Lower lobe of right lung (tissue), 2 donors: Measurements from ENCODE around the gene AUTS2. TPM values are rescaled to one million over a fixed set of nuclear protein-coding genes. Genes with fewer than 3 reads are reported as not detected.

ENCODE experiments used
- ATAC-seq, 2 donors: fragments of 200-7000 bp; cut with Tn5 transposase; one replicate each; pipeline ENCODE4 v1.9.1; 2020 to 2022; ENCODE audit warnings: mild to moderate bottlenecking in 2 of 2, moderate library complexity in 2 of 2
- DNase-seq: peaks from one replicate; pipeline ENCODE4 v3.0.0-alpha.2; 2020
- H3K27ac ChIP-seq: fragments of 200-600 bp; one replicate; pipeline ENCODE4 v1.8.0; 2022
- H3K27me3 ChIP-seq: fragments of 200-600 bp; one replicate; pipeline ENCODE4 v1.8.0; 2022; ENCODE audit warnings: low read depth
- H3K36me3 ChIP-seq: fragments of 200-600 bp; one replicate; pipeline ENCODE4 v1.8.0; 2022; ENCODE audit warnings: mild to moderate bottlenecking
- H3K4me1 ChIP-seq: fragments of 200-600 bp; one replicate; pipeline ENCODE4 v1.8.0; 2022
- H3K4me3 ChIP-seq: fragments of 200-600 bp; one replicate; pipeline ENCODE4 v1.8.0; 2022; ENCODE audit warnings: mild to moderate bottlenecking
- H3K9me3 ChIP-seq: fragments of 200-600 bp; one replicate; pipeline ENCODE4 v1.8.0; 2022
- CTCF ChIP-seq: fragments of 200-600 bp; IDR thresholded peaks from one replicate; pipeline ENCODE4 v1.8.0; 2022; ENCODE audit warnings: antibody characterized with exemption, mild to moderate bottlenecking
- intact Hi-C: fragments of 100-400 bp; cut with DNase I; formaldehyde crosslinking; loops from one replicate; pipeline ENCODE4 v1.11.0; 2022
- total RNA-seq: library from RNA; stranded (reverse); fragmentation: NEBNext Ultra II Directional; extraction: Animal tissue kit (Norgen Biotek cat#: 25700); gene quantifications from one replicate; pipeline ENCODE4 v1.2.1, GENCODE V29; 2021
- donor health status: DM: no; HTN: yes; CAD: no; lungs with severe emphysema.

The AUTS2 gene
- total RNA-seq, 1 donor from 2014 or later = 45.7 TPM

DNA sequence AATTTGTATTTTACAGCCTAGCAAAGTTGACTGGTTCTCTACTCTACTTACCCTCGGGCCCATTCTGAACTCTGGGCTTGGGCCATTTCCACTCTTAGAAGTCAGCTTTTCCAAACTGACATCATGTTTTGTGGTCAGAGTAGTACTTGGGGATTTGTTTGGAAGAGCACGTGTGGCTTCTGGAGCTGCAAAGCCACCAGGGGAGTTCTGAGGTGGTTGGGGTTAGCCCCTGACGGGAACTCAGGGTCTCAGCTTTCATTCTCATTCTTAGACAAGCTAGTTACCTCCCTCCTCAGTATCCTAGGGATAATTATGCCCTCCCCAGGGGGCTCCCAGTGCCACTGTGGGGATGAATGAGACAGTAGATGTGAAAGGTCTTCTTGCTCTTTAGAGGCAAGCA, 886.0 kb downstream of the AUTS2 start:
- no peak for ATAC-seq
- Histone ChIP-seq H3K4me3 (no peak overlapping the region), H3K27ac (no peak overlapping the region), H3K36me3 (no peaks in the 10 kb centered on the region), H3K27me3 (no peaks in the 10 kb centered on the region), H3K4me1 (no peaks in the 10 kb centered on the region), H3K9me3 (no peaks in the 10 kb centered on the region)
- no peak for TF ChIP-seq CTCF
- intact Hi-C loops = no loop called here
- DNase-seq = no peak

- DNase-seq (no peak), ATAC-seq (no peak)
- Histone ChIP-seq H3K27me3 (no peaks in the 10 kb centered on the region), H3K4me1 (no peaks in the 10 kb centered on the region), H3K27ac (no peak overlapping the region), H3K36me3 (no peaks in the 10 kb centered on the region), H3K4me3 (no peak overlapping the region), H3K9me3 (no peaks in the 10 kb centered on the region)
- TF ChIP-seq CTCF = no peak
- intact Hi-C loops = no loop called here
These were observed 888.7 kb downstream of the AUTS2 start for GRCh38 chr7:70486977-70487376.

DNA sequence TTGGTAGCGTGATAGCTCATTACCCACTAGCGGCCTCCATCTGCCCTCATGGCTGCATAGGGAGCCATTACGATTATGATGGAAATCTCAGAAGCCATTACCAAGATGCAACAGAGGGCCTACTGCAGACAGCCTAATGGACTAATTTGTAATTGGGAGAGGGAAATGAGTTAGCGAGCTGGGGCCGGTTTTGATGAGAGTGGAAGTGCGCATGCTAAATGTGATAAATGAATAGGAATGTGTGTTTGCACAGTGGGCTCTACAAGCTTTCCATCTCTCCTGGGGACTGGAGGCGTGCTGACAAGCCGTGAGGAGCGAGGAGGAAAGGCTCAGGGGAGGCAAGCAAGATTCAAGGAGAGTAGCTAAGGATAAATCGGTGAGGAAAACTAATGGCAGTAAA, 889.2 kb downstream of the AUTS2 start:
- Histone ChIP-seq H3K9me3 (no peaks in the 10 kb centered on the region), H3K4me1 (no peaks in the 10 kb centered on the region), H3K27me3 (no peaks in the 10 kb centered on the region), H3K27ac (no peak overlapping the region), H3K36me3 (no peaks in the 10 kb centered on the region), H3K4me3 (no peak overlapping the region)
- DNase-seq (no peak), ATAC-seq (no peak)
- intact Hi-C loops = no loop called here
- TF ChIP-seq CTCF = no peak

GRCh38 chr7:70487886-70488285, 889.6 kb downstream of the AUTS2 start:
- DNase-seq = no peak
- no peaks in the 10 kb centered on the region for H3K9me3 ChIP-seq
- H3K27ac ChIP-seq = no peak overlapping the region
- H3K4me3 ChIP-seq = no peak overlapping the region
- H3K36me3 ChIP-seq = no peaks in the 10 kb centered on the region
- no peak for ATAC-seq
- intact Hi-C loops = no loop called here
- H3K27me3 ChIP-seq = no peaks in the 10 kb centered on the region
- no peaks in the 10 kb centered on the region for H3K4me1 ChIP-seq
- TF ChIP-seq CTCF = no peak

GRCh38 chr7:70489813-70490212, 891.5 kb downstream of the AUTS2 start:
- intact Hi-C loops = no loop called here
- no peak overlapping the region for H3K27ac ChIP-seq
- H3K4me3 ChIP-seq = no peak overlapping the region
- ATAC-seq (no peak), DNase-seq (no peak)
- no peaks in the 10 kb centered on the region for H3K36me3 ChIP-seq
- H3K9me3 ChIP-seq = no peaks in the 10 kb centered on the region
- no peaks in the 10 kb centered on the region for H3K4me1 ChIP-seq
- H3K27me3 ChIP-seq = no peaks in the 10 kb centered on the region
- TF ChIP-seq CTCF = no peak

GRCh38 chr7:70492625-70493024, 894.4 kb downstream of the AUTS2 start:
- ATAC-seq (no peak), DNase-seq (no peak)
- TF ChIP-seq CTCF = no peak
- H3K4me3 ChIP-seq = no peak overlapping the region
- intact Hi-C loops = no loop called here
- H3K27ac ChIP-seq = no peak overlapping the region
- no peaks in the 10 kb centered on the region for H3K4me1 ChIP-seq
- no peaks in the 10 kb centered on the region for H3K9me3 ChIP-seq
- H3K27me3 ChIP-seq = no peaks in the 10 kb centered on the region
- H3K36me3 ChIP-seq = no peaks in the 10 kb centered on the region
